GM23338 (cell line): ENCODE results near the gene SEC22A.

ENCODE experiments used
- CTCF ChIP-seq, 2 experiments: fragments of 200-600 bp in 1 of 2; sonication (generic) in 1 of 2; conservative IDR thresholded peaks; 2 replicates each; pipeline versions ENCODE4 v1.5.1 to v1.6.1; 2016 to 2017; ENCODE audit warnings: antibody characterized with exemption in 2 of 2, low read depth in 2 of 2, mild to moderate bottlenecking in 2 of 2, moderate library complexity in 1 of 2
- ETS1 ChIP-seq: IDR thresholded peaks from 2 replicates; pipeline ENCODE4 v1.6.1; 2016; ENCODE audit warnings: antibody characterized with exemption
- EZH2 ChIP-seq: fragments of 200-600 bp; sonication (generic); IDR thresholded peaks from one replicate; pipeline ENCODE4 v1.8.0; 2017; ENCODE audit warnings: antibody characterized with exemption, mild to moderate bottlenecking, low read depth; ENCODE audit not compliant: unreplicated experiment
- EZH2phosphoT487 ChIP-seq: fragments of 200-600 bp; sonication (generic); IDR thresholded peaks from one replicate; pipeline ENCODE4 v1.8.1; 2018; ENCODE audit warnings: antibody characterized with exemption; ENCODE audit not compliant: unreplicated experiment
- NANOG ChIP-seq: IDR thresholded peaks from 2 replicates; pipeline ENCODE4 v1.6.1; 2016; ENCODE audit warnings: antibody characterized with exemption, borderline replicate concordance
- POLR2AphosphoS5 ChIP-seq: IDR thresholded peaks from 2 replicates; pipeline ENCODE4 v1.6.1; 2016; ENCODE audit warnings: antibody characterized with exemption, low read depth
- REST ChIP-seq: IDR thresholded peaks from one replicate; pipeline ENCODE4 v1.6.1; 2018; ENCODE audit warnings: antibody characterized with exemption; ENCODE audit not compliant: unreplicated experiment
- ZNF462 ChIP-seq: fragments of 250-450 bp; sonication (Bioruptor Pico); IDR thresholded peaks from 2 replicates; pipeline ENCODE4 v1.5.0; 2020; ENCODE audit warnings: mild to moderate bottlenecking, moderate library complexity

- TF ChIP-seq REST, result no peak
- no peak for TF ChIP-seq ETS1
- no peak for TF ChIP-seq NANOG
- no peak for TF ChIP-seq CTCF (conservative IDR thresholded peaks at IDR 0.05; ENCODE audit: low read depth in 2 of 2)
- no peak for TF ChIP-seq POLR2AphosphoS5
- no peak for TF ChIP-seq EZH2phosphoT487
- TF ChIP-seq EZH2, result no peak
- TF ChIP-seq ZNF462, result no peak
These were observed 27.4 kb downstream of the SEC22A start for GRCh38 chr3:123229145-123229544.
